ENCODE results near the gene MRPS7. TPM values are rescaled to one million over a fixed set of nuclear protein-coding genes. Genes with fewer than 3 reads are reported as not detected.
"Not testable (repeated sequence)": the region's sequence is repeated elsewhere in the genome, so short reads cannot be mapped to it uniquely, and the experiment has no call there.

The MRPS7 gene
- total and polyA plus RNA-seq, 2 donors (not counting 3 experiments of a cell fraction or from before 2014, with no cell fraction given), result 79.8 to 82.8 TPM

- H3K9ac ChIP-seq (replicated peaks; ENCODE audit: extremely low read depth, insufficient read depth, low read length); POLR2A ChIA-PET; dilution Hi-C loops (cut with MboI; ENCODE audit: extremely low pct_ligation_motif_present, low sequenced_read_pairs); H3K9me3 ChIP-seq (replicated peaks; ENCODE audit: control insufficient read depth, insufficient read depth, low read length); H3K4me1 ChIP-seq (ENCODE audit: control insufficient read depth, extremely low read depth, insufficient read depth, low read length); BruUV-seq (replicated peaks); H3K36me3 ChIP-seq (ENCODE audit: control insufficient read depth in 2 of 2, extremely low read depth in 1 of 2, insufficient read depth in 2 of 2, low read length in 2 of 2); H3K4me3 ChIP-seq (replicated peaks in 1 of 3; ENCODE audit: insufficient read depth in 1 of 3, low read depth in 1 of 3, low read length in 3 of 3); H3K27ac ChIP-seq (ENCODE audit: insufficient read depth, low read depth, low read length); CTCF ChIA-PET; H3K9me1 ChIP-seq (replicated peaks; ENCODE audit: control insufficient read depth, extremely low read depth, insufficient read depth, low read length); FAIRE-seq; H3K27me3 ChIP-seq (ENCODE audit: control insufficient read depth in 2 of 2, insufficient read depth in 2 of 2, low read length in 2 of 2); H2AFZ ChIP-seq (ENCODE audit: low read depth, low read length); H3K4me2 ChIP-seq (ENCODE audit: insufficient read depth, low read length); DNase-seq (ENCODE audit: low read depth, low spot score); H4K20me1 ChIP-seq (replicated peaks; ENCODE audit: control insufficient read depth, extremely low read depth, insufficient read depth, low read length); intact Hi-C loops (cut with micrococcal nuclease): not testable (repeated sequence)
- H3K79me2 ChIP-seq (ENCODE audit: control insufficient read depth, insufficient read depth, low read length), result peaks cover 41% of the 10 kb centered on the region
These were observed 4.5 kb upstream of the MRPS7 start for GRCh38 chr17:75257228-75257627.

GRCh38 chr17:75260641-75261335 is 891 bp upstream of the MRPS7 start:
- Histone ChIP-seq H3K27me3 (ENCODE audit: control insufficient read depth in 2 of 2, insufficient read depth in 2 of 2, low read length in 2 of 2) (no peaks in the 10 kb centered on the region), H3K9me1 (replicated peaks; ENCODE audit: control insufficient read depth, extremely low read depth, insufficient read depth, low read length) (no peaks in the 10 kb centered on the region), H3K9me3 (replicated peaks; ENCODE audit: control insufficient read depth, insufficient read depth, low read length) (no peaks in the 10 kb centered on the region), H3K27ac (ENCODE audit: insufficient read depth, low read depth, low read length) (peak overlapping the region; percentile 97), H4K20me1 (replicated peaks; ENCODE audit: control insufficient read depth, extremely low read depth, insufficient read depth, low read length) (no peaks in the 10 kb centered on the region), H3K79me2 (ENCODE audit: control insufficient read depth, insufficient read depth, low read length) (peaks cover 47% of the 10 kb centered on the region), H3K4me1 (ENCODE audit: control insufficient read depth, extremely low read depth, insufficient read depth, low read length) (peaks cover 20% of the 10 kb centered on the region), H2AFZ (ENCODE audit: low read depth, low read length) (peak overlapping the region; percentile 68), H3K9ac (replicated peaks; ENCODE audit: extremely low read depth, insufficient read depth, low read length) (peak overlapping the region; percentile 99), H3K36me3 (ENCODE audit: control insufficient read depth in 2 of 2, extremely low read depth in 1 of 2, insufficient read depth in 2 of 2, low read length in 2 of 2) (peaks cover 0 to 8% of the 10 kb centered on the region in 2 experiments), H3K4me2 (ENCODE audit: insufficient read depth, low read length) (peak overlapping the region; percentile 88), H3K4me3 (replicated peaks in 1 of 3; ENCODE audit: insufficient read depth in 1 of 3, low read depth in 1 of 3, low read length in 3 of 3) (peak overlapping the region; percentile 64 to 92 (median 76))
- TF ChIP-seq GATA2 (IDR thresholded peaks at IDR 0.05; ENCODE audit: insufficient read depth, insufficient read length, low read depth, low read length), result no peak
- no peak for TF ChIP-seq MYC (IDR thresholded peaks at IDR 0.05; ENCODE audit: low read depth, low read length)
- TF ChIP-seq CTCF (IDR thresholded peaks at IDR 0.05; ENCODE audit: extremely low read depth in 1 of 2, insufficient read depth in 1 of 2, low read depth in 1 of 2, low read length in 2 of 2), result peak in 1 of 2 donors; percentile 21
- no peak for TF ChIP-seq FOS (IDR thresholded peaks at IDR 0.05; ENCODE audit: borderline replicate concordance, insufficient read depth, low read length)
- no peak for TF ChIP-seq POLR2A (IDR thresholded peaks at IDR 0.05; ENCODE audit: low read depth, low read length)
- ChIA-PET CTCF (interaction anchor here (0.8 to 4.5 kb wide), 8 partner anchors 10 to 299 kb away, joined by 3 to 80 read pairs (median 10); partner anchors contain the start of genes MIF4GD and SLC25A19), POLR2A (interaction anchor here (0.5 to 3.2 kb wide), 5 partner anchors 10 to 31 kb away, joined by 5 to 23 read pairs (median 5); partner anchors contain the start of genes MIF4GD and SLC25A19)
- dilution Hi-C loops (cut with MboI; ENCODE audit: extremely low pct_ligation_motif_present, low sequenced_read_pairs) (no loop called here), intact Hi-C loops (cut with micrococcal nuclease) (loop anchor here (1.0 kb wide), 1 partner anchor 20 kb away; no protein-coding TSS in a partner anchor)
- FAIRE-seq (peak; percentile 67), DNase-seq (ENCODE audit: low read depth, low spot score) (no peak)
- TSS peak; percentile 66 for BruUV-seq (replicated peaks)

Data from endothelial cell of umbilical vein (primary cell).